ENCODE measurements around the gene CACNG8. TPM values are rescaled to one million over a fixed set of nuclear protein-coding genes. Genes with fewer than 3 reads are reported as not detected.
A peak's percentile ranks its signal among the peaks of the same experiment; 100 is the strongest.

The CACNG8 gene
- total and polyA plus RNA-seq, 12 donors = 0.03 to 0.31 (median 0.14) TPM; not detected in 1

DNA sequence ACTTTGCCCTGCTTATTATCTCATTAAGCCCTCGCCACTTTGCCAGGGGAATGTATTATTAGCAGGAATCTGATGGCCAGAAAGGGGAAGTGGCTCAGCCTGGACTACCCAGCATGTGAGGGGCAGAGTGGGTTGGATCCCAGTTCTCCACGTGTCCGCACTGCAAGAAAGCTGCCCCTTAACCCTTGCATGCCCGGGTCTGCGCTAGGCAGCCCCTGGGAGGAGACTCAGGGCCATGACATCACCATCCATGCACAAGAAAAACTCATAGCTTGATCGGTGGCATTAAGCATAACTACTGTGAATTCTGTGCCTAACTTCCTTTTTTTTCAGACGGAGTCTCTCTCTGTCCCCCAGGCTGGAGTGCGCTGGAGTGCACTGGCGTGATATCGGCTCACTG lies 8.9 kb downstream of the CACNG8 start:
- peaks cover 0 to 21% (median 15%) of the 10 kb centered on the region in 7 donors for H3K27me3 ChIP-seq
- TF ChIP-seq, protein P1, sequence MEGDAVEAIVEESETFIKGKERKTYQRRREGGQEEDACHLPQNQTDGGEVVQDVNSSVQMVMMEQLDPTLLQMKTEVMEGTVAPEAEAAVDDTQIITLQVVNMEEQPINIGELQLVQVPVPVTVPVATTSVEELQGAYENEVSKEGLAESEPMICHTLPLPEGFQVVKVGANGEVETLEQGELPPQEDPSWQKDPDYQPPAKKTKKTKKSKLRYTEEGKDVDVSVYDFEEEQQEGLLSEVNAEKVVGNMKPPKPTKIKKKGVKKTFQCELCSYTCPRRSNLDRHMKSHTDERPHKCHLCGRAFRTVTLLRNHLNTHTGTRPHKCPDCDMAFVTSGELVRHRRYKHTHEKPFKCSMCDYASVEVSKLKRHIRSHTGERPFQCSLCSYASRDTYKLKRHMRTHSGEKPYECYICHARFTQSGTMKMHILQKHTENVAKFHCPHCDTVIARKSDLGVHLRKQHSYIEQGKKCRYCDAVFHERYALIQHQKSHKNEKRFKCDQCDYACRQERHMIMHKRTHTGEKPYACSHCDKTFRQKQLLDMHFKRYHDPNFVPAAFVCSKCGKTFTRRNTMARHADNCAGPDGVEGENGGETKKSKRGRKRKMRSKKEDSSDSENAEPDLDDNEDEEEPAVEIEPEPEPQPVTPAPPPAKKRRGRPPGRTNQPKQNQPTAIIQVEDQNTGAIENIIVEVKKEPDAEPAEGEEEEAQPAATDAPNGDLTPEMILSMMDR (IDR thresholded peaks at IDR 0.05) = no peak
- ATAC-seq = no peak
- 59 to 62% methylated on average over 10 of the region's 10 CpGs for WGBS, 2 donors
- intact Hi-C loops (cut with DNase I) = loop anchor here in 1 of 10 donors (10.0 kb wide), 1 partner anchor 133 kb away; the partner anchor contains the start of genes NDUFA3 and OSCAR
- no peak for DNase-seq
- H3K4me1 ChIP-seq = peaks cover 0 to 8% (median 0%) of the 10 kb centered on the region in 9 donors
- H3K4me3 ChIP-seq = no peak overlapping the region
- no peaks in the 10 kb centered on the region for H3K36me3 ChIP-seq
- no peaks in the 10 kb centered on the region for H3K9me3 ChIP-seq
- no peak overlapping the region for H3K27ac ChIP-seq

DNA sequence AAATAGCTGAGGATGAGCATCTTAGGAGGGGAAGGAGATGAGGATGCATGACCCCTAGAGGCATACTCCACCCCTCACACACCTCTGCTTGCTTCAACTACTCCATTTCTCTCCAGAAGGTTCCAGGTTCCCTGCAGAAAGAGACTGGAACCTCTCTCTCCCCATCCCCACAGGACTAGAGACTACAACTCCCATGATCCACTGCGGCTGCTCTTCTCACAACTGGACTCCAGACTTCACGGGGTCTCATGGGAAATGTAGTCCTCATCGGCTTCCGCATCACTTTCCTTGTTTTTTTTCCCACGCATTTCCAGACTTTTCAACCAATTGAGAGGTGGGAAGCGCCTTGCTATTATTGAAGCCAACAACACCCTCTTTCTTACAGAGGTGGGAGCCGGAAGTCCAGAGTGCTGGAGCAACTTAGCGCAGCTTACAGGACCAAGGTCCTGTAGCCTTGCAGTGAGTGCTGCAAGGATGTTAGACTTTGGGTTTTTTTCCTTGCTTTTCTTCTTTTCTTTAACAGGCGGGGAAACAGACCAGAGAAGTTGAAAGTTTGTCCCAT lies 14.8 kb downstream of the CACNG8 start:
- Histone ChIP-seq H3K36me3 (no peaks in the 10 kb centered on the region), H3K9me3 (no peaks in the 10 kb centered on the region), H3K27ac (peak overlapping the region in 4 of 10 donors; percentile 5 to 27 (median 24)), H3K4me1 (peaks cover 4 to 39% (median 22%) of the 10 kb centered on the region in 9 donors), H3K4me3 (peak overlapping the region in 9 of 10 donors; percentile 10 to 47 (median 40)), H3K27me3 (peaks cover 7 to 74% (median 67%) of the 10 kb centered on the region in 7 donors)
- ATAC-seq (peak; percentile 64 to 89 (median 83)), DNase-seq (peak; percentile 44 to 90)
- TF ChIP-seq, protein P1 (IDR thresholded peaks at IDR 0.05) = no peak
- intact Hi-C loops (cut with DNase I) = loop anchor here in 1 of 10 donors (10.0 kb wide), 1 partner anchor 127 kb away; the partner anchor contains the start of genes NDUFA3 and OSCAR
- WGBS, 2 donors = 2 to 4% methylated on average over 9 of the region's 9 CpGs

DNA sequence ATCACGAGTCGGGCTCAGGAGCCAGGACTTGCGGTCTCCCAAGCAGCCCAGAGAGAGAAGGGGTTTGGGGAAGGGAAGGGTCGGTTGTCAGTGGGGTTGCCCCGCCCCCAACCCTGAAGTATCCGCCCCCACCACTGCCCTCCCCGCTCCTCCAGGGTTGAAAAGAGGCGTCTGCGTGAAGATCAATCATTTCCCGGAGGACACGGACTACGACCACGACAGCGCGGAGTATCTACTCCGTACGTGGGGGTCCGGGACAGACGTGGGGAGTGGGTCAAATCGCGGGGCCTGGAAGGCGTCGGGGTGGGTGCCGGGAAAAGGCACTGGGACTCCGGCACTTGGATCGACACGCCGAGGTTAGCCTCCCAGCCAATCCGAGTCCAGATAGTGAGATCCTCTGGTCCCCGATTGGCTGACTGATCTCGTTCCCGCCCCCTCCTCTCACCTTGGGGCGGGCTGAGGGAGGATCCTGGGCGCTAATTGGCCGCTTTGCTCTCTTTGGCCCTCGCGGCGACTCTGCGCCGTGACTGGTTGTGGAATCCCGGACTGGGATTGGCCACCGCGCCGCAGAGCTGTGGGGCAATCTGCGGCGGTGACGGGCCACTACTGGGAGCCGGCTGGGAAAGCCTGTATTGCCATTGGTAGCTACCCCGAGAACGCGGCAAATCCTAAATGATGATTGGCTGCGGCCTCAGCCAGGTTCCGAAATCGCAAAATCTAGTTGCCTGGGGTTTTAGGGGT lies 15.4 kb downstream of the CACNG8 start:
- TF ChIP-seq, protein P1 (IDR thresholded peaks at IDR 0.05) = no peak
- peak overlapping the region in 4 of 10 donors; percentile 5 to 27 (median 24) for H3K27ac ChIP-seq
- H3K27me3 ChIP-seq = peaks cover 11 to 80% (median 72%) of the 10 kb centered on the region in 7 donors
- peak overlapping the region in 9 of 10 donors; percentile 10 to 47 (median 40) for H3K4me3 ChIP-seq
- H3K36me3 ChIP-seq = no peaks in the 10 kb centered on the region
- DNase-seq (peak; percentile 72 to 78), ATAC-seq (peak; percentile 44 to 84 (median 68))
- intact Hi-C loops (cut with DNase I) = loop anchor here in 1 of 10 donors (10.0 kb wide), 1 partner anchor 127 kb away; the partner anchor contains the start of genes NDUFA3 and OSCAR
- peaks cover 4 to 39% (median 22%) of the 10 kb centered on the region in 9 donors for H3K4me1 ChIP-seq
- no peaks in the 10 kb centered on the region for H3K9me3 ChIP-seq
- WGBS, 2 donors = 1 to 4% methylated on average over 54 of the region's 54 CpGs
